Trophoblast cell (in vitro differentiated cells and primary cell): ENCODE results near the gene RAD51B.

Experiments used
- DNase-seq, 2 donors: peaks; one replicate each; pipeline ENCODE4 v3.0.0-alpha.2; 2016
- H2AFZ ChIP-seq: 2 replicates; pipeline ENCODE4 v1.6.1; 2013; ENCODE audit warnings: low read length, moderate library complexity, mild to moderate bottlenecking; ENCODE audit not compliant: insufficient read depth, poor library complexity
- H2AK5ac ChIP-seq: 2 replicates; pipeline ENCODE4 v1.6.1; 2013; ENCODE audit warnings: mild to moderate bottlenecking, low read length
- H2BK120ac ChIP-seq: 2 replicates; pipeline ENCODE4 v1.6.1; 2013; ENCODE audit warnings: low read length, mild to moderate bottlenecking, moderate library complexity; ENCODE audit not compliant: insufficient read depth, poor library complexity
- H2BK12ac ChIP-seq: 2 replicates; pipeline ENCODE4 v1.6.1; 2013; ENCODE audit warnings: mild to moderate bottlenecking, low read length, moderate library complexity
- H2BK5ac ChIP-seq: 2 replicates; pipeline ENCODE4 v1.6.1; 2013; ENCODE audit warnings: low read length, low read depth, moderate library complexity, mild to moderate bottlenecking; ENCODE audit not compliant: poor library complexity
- H3K14ac ChIP-seq: 2 replicates; pipeline ENCODE4 v1.6.1; 2013; ENCODE audit warnings: mild to moderate bottlenecking, low read length
- H3K18ac ChIP-seq: 2 replicates; pipeline ENCODE4 v1.6.1; 2013; ENCODE audit warnings: mild to moderate bottlenecking, low read length
- H3K23ac ChIP-seq: 2 replicates; pipeline ENCODE4 v1.6.1; 2013; ENCODE audit warnings: low read length
- H3K27ac ChIP-seq: 2 replicates; pipeline ENCODE4 v1.5.1; 2013; ENCODE audit warnings: low read depth, mild to moderate bottlenecking, inconsistent platforms, low read length, moderate library complexity
- H3K27me3 ChIP-seq: 2 replicates; pipeline ENCODE4 v1.6.1; 2013; ENCODE audit warnings: inconsistent platforms, mild to moderate bottlenecking, low read length, moderate library complexity; ENCODE audit not compliant: insufficient read depth
- H3K36me3 ChIP-seq, 2 experiments: 1 replicate in 1 of 2; 2 replicates in 1 of 2; pipeline ENCODE4 v1.6.1; 2013; ENCODE audit warnings: low read length in 2 of 2, mild to moderate bottlenecking in 2 of 2, moderate library complexity in 1 of 2; ENCODE audit not compliant: insufficient read depth in 2 of 2, control insufficient read depth in 1 of 2
- H3K4ac ChIP-seq: 2 replicates; pipeline ENCODE4 v1.6.1; 2013; ENCODE audit warnings: low read depth, mild to moderate bottlenecking, low read length, moderate library complexity
- H3K4me1 ChIP-seq, 2 experiments: 1 replicate in 1 of 2; 2 replicates in 1 of 2; pipeline ENCODE4 v1.6.1; 2013; ENCODE audit warnings: low read length in 2 of 2, mild to moderate bottlenecking in 2 of 2, moderate library complexity in 1 of 2; ENCODE audit not compliant: insufficient read depth in 2 of 2, control insufficient read depth in 1 of 2
- H3K4me2 ChIP-seq: 2 replicates; pipeline ENCODE4 v1.6.1; 2013; ENCODE audit warnings: inconsistent platforms, mild to moderate bottlenecking, low read length, moderate library complexity
- H3K4me3 ChIP-seq: 2 replicates; pipeline ENCODE4 v1.5.1; 2013; ENCODE audit warnings: mild to moderate bottlenecking, low read depth, low read length, inconsistent platforms
- H3K79me1 ChIP-seq: one replicate; pipeline ENCODE4 v1.6.1; 2013; ENCODE audit warnings: low read length
- H3K79me2 ChIP-seq: 2 replicates; pipeline ENCODE4 v1.6.1; 2013; ENCODE audit warnings: low read length, mild to moderate bottlenecking; ENCODE audit not compliant: control insufficient read depth, insufficient read depth, poor library complexity
- H3K9ac ChIP-seq: 2 replicates; pipeline ENCODE4 v1.6.1; 2013; ENCODE audit warnings: mild to moderate bottlenecking, low read length
- H3K9me3 ChIP-seq: 2 replicates; pipeline ENCODE4 v1.6.1; 2013; ENCODE audit warnings: low read depth, mild to moderate bottlenecking, control low read depth, inconsistent platforms, low read length; ENCODE audit not compliant: insufficient read depth
- H4K12ac ChIP-seq: 2 replicates; pipeline ENCODE4 v1.6.1; 2013; ENCODE audit warnings: low read depth, mild to moderate bottlenecking, low read length, moderate library complexity
- H4K8ac ChIP-seq: 2 replicates; pipeline ENCODE4 v1.6.1; 2013; ENCODE audit warnings: low read depth, mild to moderate bottlenecking, low read length, moderate library complexity
- H4K91ac ChIP-seq: one replicate; pipeline ENCODE4 v1.6.1; 2013; ENCODE audit warnings: low read depth, mild to moderate bottlenecking, low read length, moderate library complexity
- WGBS: extraction: QIAGEN DNeasy Blood & Tissue Kit; methylation state at CpG from one replicate; pipeline ENCODE4 v1.1.7; 2013; ENCODE audit warnings: missing lambda C conversion rate; ENCODE audit not compliant: insufficient read length, insufficient coverage; ENCODE audit errors: extremely low coverage; 5-methylcytosine and 5-hydroxymethylcytosine counted together

The RAD51B gene

GRCh38 chr14:68704736-68705720 is 885.4 kb downstream of the RAD51B start:
- Histone ChIP-seq H3K27ac (no peak overlapping the region), H3K27me3 (no peaks in the 10 kb centered on the region), H4K8ac (no peak overlapping the region), H2AFZ (no peak overlapping the region), H3K9me3 (peaks cover 2% of the 10 kb centered on the region), H3K23ac (no peak overlapping the region), H2BK12ac (peak overlapping the region; percentile 67), H3K9ac (no peak overlapping the region), H4K91ac (peak overlapping the region; percentile 38), H3K79me1 (peaks cover 18% of the 10 kb centered on the region), H3K4me2 (no peak overlapping the region), H3K14ac (peak overlapping the region; percentile 45), H3K4me1 (peaks cover 2 to 22% of the 10 kb centered on the region in 2 experiments), H3K36me3 (no peaks in the 10 kb centered on the region), H3K4ac (no peak overlapping the region), H3K79me2 (no peaks in the 10 kb centered on the region), H2BK120ac (peak overlapping the region; percentile 8), H3K4me3 (peak overlapping the region; percentile 13), H2BK5ac (no peak overlapping the region), H2AK5ac (peak overlapping the region; percentile 66), H3K18ac (peak overlapping the region; percentile 3), H4K12ac (no peak overlapping the region)
- DNase-seq, result no peak
- no CpG with 5 or more reads among the region's 16 CpGs for WGBS

GRCh38 chr14:68705741-68706283 is 886.2 kb downstream of the RAD51B start:
- Histone ChIP-seq H3K18ac (no peak overlapping the region), H2AK5ac (peak overlapping the region; percentile 66), H3K79me1 (peaks cover 20% of the 10 kb centered on the region), H4K91ac (no peak overlapping the region), H2BK12ac (no peak overlapping the region), H3K23ac (no peak overlapping the region), H3K27ac (no peak overlapping the region), H3K14ac (no peak overlapping the region), H4K12ac (no peak overlapping the region), H2BK120ac (no peak overlapping the region), H3K4me3 (no peak overlapping the region), H3K4me1 (peaks cover 4 to 23% of the 10 kb centered on the region in 2 experiments), H4K8ac (no peak overlapping the region), H3K4me2 (no peak overlapping the region), H3K4ac (no peak overlapping the region), H3K79me2 (no peaks in the 10 kb centered on the region), H3K27me3 (no peaks in the 10 kb centered on the region), H3K9me3 (peaks cover 2% of the 10 kb centered on the region), H3K36me3 (no peaks in the 10 kb centered on the region), H3K9ac (peak overlapping the region; percentile 11), H2AFZ (no peak overlapping the region), H2BK5ac (no peak overlapping the region)
- peak in 1 of 2 donors; percentile 39 for DNase-seq
- WGBS, result no CpG with 5 or more reads among the region's 10 CpGs

GRCh38 chr14:68707482-68707881 is 887.9 kb downstream of the RAD51B start:
- Histone ChIP-seq H3K18ac (no peak overlapping the region), H3K23ac (no peak overlapping the region), H2AFZ (no peak overlapping the region), H3K14ac (no peak overlapping the region), H2BK5ac (no peak overlapping the region), H3K79me1 (peaks cover 23% of the 10 kb centered on the region), H3K27me3 (no peaks in the 10 kb centered on the region), H4K12ac (no peak overlapping the region), H3K79me2 (no peaks in the 10 kb centered on the region), H2AK5ac (no peak overlapping the region), H3K4me3 (no peak overlapping the region), H3K9me3 (peaks cover 2% of the 10 kb centered on the region), H2BK120ac (no peak overlapping the region), H2BK12ac (no peak overlapping the region), H3K27ac (no peak overlapping the region), H4K91ac (no peak overlapping the region), H4K8ac (no peak overlapping the region), H3K4me1 (peaks cover 10 to 28% of the 10 kb centered on the region in 2 experiments), H3K9ac (no peak overlapping the region), H3K36me3 (no peaks in the 10 kb centered on the region), H3K4ac (no peak overlapping the region), H3K4me2 (no peak overlapping the region)
- no peak for DNase-seq
- WGBS, result no CpG with 5 or more reads among the region's 4 CpGs

- Histone ChIP-seq H3K4ac (no peak overlapping the region), H3K14ac (no peak overlapping the region), H2BK120ac (no peak overlapping the region), H3K79me2 (no peaks in the 10 kb centered on the region), H2AK5ac (no peak overlapping the region), H2BK5ac (no peak overlapping the region), H2BK12ac (peak overlapping the region; percentile 19), H4K12ac (no peak overlapping the region), H3K18ac (no peak overlapping the region), H3K9me3 (peaks cover 2% of the 10 kb centered on the region), H3K27ac (no peak overlapping the region), H3K27me3 (no peaks in the 10 kb centered on the region), H2AFZ (no peak overlapping the region), H3K9ac (no peak overlapping the region), H3K79me1 (peaks cover 25% of the 10 kb centered on the region), H4K8ac (no peak overlapping the region), H3K4me3 (no peak overlapping the region), H3K23ac (no peak overlapping the region), H3K4me1 (peaks cover 11 to 28% of the 10 kb centered on the region in 2 experiments), H3K4me2 (no peak overlapping the region), H3K36me3 (no peaks in the 10 kb centered on the region), H4K91ac (no peak overlapping the region)
- whole genome bisulfite sequencing, result no CpG with 5 or more reads among the region's 5 CpGs
- no peak for DNase-seq
These were observed 888.8 kb downstream of the RAD51B start for GRCh38 chr14:68708343-68708742.
